GM21528 (cell line): ENCODE results near the gene RHBDL2.
"Not testable (repeated sequence)": the region's sequence is repeated elsewhere in the genome, so short reads cannot be mapped to it uniquely, and the experiment has no call there.

Source experiments
- ATAC-seq: cut with Tn5 transposase; IDR thresholded peaks from one replicate; pipeline ENCODE4 v1.9.1; 2021; ENCODE audit warnings: mild to moderate bottlenecking, moderate library complexity; ENCODE audit not compliant: unreplicated experiment, low FRiP score

The RHBDL2 gene

DNA sequence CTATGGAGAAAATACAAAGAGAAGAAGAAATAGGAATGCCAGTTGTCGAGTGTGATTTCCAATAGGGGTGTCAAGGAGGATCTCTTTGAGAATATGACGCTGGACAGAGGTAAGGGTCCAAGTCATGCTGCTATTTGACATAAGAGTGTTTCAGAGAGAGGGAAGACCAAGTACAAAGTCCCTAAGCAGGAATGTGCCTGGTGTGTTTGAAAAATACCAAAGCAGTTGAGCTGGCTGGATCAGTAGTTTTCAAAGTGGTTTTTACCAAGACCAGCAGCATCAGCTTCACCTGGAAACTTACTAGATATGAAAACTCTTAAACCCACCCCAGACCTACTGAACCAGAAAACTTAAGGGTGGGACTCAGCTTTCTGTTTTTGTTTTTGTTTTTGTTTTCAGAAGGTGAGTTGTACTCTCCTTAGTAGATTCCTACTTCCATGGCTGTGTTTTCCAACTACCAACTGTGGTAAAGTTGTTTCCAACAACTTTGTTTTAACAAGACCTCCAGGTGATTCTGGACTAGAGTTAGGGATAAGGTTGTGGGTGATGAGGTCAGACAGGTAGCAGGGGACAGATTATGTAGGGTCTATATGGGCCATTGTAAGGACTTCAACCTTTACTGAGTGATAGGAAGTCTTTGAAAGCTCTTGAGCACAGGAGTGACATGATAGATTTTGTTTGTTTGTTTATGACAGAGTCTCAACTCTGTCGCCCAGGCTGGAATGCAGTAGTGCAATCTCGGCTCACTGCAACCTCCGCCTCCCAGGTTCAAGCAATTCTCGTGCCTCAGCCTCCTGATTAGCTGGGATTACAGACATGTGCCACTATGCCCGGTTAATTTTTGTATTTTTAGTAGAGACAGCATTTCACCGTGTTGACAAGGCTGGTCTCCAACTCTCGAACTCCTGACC, 53.0 kb downstream of the RHBDL2 start:
- no peak for ATAC-seq

DNA sequence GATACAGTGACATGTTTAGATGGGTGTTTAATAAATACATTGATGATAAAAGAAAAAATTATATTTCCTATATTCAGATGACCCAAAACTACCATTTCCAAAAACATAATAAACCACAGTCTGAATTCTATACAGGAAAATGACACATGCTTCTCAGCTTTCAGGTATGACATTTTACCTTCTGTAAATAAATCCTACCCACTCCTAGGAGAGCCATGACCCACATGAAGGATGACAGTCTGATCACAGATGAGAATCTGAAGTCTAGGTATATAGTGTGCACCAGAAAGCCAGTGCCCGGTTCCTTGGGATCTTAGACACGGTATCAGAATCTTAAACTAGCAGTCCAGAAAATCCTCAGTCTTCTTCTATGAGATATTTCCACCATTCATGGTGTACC, 56.5 kb downstream of the RHBDL2 start:
- ATAC-seq = no peak

DNA sequence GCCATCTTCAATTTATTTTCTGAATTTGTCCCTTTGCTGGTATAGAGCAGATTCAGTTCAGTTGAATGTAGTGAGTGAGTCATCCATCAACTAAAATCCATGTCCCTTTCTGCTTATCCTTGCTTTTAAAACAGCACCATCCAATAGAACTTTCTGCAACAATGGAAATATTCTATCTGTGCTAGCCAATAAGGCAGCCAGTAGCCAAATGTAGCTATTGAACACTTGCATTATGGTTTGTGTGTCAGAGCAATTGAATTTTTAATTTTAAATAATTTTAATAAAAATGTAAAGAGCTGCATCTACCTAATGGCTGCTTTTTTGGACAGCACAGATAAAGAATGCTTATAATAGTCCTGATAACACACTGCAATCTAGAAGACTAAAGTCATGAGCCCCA, 60.1 kb downstream of the RHBDL2 start, which contains the start of gene GJA9:
GJA9 (minus strand) TSS at position 101 of the 400 bp plus-strand sequence. CDS start 5,489 bp downstream, outside the sequence.
- ATAC-seq = no peak

DNA sequence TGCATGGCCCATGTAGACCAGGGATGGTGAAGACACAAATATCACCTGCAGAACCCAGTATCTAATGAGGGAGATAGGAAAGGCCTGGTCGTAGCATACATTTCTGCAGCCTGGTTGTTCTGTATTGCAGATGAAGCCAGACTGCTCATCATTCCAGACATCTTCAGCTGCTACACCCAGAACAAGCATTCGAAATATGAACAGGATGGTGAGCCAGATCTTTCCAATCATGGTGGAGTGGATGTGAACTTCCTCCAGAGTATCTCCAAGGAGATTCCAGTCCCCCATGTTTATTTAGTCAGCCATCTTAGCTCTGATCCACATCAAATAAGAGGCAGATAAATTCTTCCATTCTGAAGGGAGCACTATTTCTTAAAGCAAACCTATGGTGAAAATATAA, 65.8 kb downstream of the RHBDL2 start:
- ATAC-seq = no peak

DNA sequence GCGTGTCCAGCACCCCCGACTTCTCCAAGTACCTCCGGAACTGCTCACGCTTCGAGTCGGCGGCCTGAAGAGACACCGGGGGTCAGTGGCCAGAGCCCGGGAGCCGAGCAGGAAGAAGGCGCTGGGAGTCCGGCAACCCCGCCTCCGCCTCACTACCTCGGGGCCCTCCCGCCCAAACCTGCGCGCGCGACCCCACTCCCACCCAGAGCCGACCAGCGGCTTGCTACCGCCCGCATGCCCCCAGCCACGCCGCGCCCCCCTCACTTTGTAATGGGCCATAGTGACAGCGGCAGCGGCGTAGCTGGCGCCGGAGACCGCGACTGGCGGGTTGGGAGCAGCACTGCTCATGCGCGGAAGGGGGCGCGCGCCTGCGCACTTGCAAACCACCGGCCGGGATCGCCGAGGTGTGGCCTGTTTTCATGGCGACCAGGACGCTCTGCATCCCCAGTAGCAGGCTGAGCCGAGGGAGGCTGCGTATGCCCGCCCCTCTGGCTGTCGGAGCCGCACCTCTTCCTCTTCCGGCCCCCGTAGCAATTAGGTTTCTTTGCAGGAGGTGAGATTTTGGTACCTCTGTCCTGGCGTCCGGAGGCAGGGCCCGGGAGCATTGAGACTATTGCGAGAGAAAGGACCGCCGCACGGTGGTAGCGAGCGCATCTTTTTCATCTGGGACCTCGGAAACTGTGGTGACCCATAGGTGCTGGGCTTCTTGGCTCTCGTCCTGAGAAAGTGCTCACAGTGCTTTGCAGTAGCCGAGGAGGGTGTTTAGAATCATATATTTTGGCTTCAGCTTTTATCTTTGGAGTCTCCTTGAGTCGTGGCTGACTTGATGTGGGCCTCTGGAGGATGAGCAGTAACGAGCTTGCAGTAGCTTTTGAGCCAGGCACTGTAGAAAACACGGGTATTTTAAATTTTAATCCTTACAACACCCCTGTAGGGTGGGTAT, 68.3 kb downstream of the RHBDL2 start, which contains the start of gene MYCBP:
MYCBP (minus strand) TSS at position 322 of the 943 bp plus-strand sequence; CDS start at position 279, 43 bp downstream.
- ATAC-seq = peak; percentile 91

DNA sequence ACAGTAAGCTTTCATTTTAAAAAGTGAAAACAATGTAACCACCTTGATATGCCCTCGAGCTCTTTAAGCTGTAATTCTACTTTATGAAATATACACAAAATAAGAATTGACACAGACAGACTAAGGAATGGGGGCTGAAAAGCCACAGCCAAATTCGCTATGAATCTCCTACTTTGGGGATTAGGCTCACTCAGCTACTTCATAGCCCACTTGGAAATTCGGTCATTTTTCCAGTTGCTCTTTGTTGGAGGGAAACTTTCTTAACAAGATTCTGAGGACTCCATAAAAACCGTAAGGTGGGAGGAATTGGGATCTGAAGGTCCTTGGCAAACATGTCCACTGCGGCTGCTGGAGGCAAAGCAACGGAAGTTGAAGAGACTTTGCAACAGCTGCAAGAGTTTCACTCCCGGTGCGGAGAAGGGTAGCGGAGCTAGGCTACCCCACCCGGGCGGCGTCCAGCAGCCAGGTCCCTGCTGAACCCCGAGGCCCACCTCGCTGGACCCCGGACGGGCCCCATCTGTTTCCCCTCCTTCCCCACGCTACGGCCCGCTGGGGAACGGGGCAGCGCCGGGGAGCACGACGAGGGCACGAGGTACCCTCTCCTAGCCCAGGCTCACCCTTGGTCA, 69.1 kb downstream of the RHBDL2 start:
- ATAC-seq = peak; percentile 29

DNA sequence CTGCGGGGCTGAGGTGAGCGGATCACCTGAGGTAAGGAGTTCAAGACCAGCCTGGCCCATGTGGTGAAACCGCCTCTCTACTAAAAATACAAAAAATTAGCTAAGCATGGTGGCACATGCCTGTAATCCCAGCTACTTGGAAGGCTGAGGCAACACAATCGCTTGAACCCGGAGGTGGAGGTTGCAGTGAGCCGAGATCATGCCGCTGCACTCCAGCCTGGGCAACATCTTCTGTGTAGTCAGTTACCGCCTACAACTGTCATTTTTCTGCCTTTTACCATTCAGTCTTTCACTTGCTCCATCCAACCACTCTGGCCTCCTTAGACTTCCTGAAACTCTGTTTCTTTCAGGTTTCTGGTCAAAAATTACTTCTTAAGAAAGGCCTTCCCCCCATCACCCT, 70.6 kb downstream of the RHBDL2 start:
- no peak for ATAC-seq

DNA sequence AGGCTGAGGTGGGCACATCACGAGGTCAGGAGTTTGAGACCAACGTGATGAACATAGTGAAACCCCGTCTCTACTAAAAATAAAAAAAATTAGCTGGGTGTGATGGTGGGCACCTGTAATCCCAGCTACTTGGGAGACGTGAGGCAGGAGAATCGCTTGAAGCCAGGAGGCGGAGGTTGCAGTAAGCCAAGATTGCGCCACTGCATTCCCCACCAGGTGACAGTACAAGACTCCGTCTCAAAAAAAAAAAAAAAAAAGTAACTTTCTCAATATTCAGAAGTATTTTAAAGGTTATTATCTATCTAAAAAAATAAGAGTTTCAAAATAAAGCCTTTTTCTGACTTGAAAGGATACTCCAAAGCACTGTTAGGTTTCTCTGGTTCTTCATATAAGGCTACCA, 74.4 kb downstream of the RHBDL2 start:
- no peak for ATAC-seq

DNA sequence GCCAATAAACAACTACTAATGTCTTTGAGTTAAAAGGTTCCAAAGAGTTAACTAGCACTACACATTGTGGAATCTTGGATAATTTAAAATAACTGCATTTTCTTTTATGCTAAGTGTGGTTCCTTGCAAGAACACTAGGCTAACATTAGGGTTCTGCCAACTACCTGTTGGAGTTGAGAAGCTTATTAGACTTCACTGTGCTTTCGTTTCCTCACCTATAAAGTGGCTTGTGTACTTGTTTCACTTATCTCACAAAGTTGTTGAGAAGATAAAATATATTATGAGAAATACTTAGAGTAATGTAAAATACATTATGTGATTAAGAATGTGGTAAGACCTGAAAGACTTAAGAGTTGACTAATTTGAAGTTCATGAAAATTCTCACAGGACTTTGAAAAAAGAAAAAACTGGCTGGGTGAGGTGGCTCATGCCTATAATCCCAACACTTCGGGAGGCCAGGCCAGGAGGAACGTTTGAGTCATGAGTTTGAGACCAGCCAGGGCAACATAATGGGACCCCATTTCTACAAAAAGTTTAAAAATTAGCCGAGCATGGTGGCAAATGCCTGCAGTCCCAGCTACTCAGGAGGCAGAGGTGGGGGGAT, 76.4 kb downstream of the RHBDL2 start:
- ATAC-seq = no peak

DNA sequence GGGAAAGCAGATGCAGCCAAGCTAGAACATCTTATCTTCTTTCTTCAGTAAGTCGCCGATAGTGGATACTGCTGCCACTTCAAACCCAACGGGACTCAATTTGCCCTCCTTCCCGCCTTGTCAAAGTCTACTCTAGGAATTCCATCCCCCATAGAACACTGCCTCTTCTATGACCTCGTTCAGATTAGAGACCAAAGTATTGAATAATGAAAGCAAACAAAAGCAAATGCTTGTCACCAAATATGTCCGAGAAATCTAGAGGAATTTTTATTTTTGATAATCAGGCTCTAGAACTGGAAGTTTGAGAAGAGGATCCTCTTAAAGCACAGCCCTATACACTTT, 81.2 kb downstream of the RHBDL2 start:
- no peak for ATAC-seq

DNA sequence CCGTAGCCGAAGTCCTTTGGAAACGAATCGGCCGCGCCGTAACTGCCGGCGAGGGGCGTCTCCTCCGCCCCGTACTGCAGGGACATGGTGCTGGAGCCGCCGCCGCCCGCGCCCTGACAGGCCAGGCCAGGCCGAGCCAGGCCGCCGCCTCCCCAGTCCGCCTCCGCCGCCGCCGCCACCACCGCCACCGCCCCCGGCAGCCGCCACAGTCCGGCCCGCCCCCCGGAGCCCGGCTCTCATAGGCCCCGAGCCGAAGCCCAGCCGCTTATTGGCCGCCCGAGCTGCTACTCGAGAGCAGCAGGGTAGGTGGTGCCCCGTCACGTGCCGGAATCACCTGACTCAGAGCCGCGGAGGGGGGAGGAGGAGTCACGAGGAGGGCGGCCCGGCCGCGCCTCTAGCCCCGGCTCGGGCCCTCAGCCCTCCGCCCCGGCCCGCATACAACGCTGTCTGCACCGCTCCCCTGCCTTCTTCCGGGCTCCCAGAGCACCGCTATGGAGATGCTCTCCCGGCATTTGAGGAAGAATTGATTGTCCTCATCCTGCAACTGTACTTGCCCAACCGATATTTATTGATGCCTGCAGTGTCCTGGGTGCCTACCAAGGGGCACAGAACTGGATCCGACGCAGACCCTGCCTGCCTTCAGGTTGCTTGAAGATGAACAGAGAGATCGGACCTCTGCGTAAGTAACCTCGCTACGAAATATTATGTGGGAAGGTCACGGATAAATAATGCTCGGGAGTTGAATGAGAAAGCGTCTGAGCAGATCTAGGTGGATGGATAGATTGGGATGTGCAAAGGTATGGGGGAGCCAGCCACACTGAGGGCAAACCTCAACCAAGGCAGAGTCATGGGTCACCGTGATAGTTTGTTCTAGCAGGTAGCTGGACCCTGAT, 81.8 kb downstream of the RHBDL2 start, which contains the start of gene RRAGC:
RRAGC (minus strand) TSS at position 212 of the 893 bp plus-strand sequence; CDS start at position 86, 126 bp downstream.
- peak; percentile 85 for ATAC-seq

DNA sequence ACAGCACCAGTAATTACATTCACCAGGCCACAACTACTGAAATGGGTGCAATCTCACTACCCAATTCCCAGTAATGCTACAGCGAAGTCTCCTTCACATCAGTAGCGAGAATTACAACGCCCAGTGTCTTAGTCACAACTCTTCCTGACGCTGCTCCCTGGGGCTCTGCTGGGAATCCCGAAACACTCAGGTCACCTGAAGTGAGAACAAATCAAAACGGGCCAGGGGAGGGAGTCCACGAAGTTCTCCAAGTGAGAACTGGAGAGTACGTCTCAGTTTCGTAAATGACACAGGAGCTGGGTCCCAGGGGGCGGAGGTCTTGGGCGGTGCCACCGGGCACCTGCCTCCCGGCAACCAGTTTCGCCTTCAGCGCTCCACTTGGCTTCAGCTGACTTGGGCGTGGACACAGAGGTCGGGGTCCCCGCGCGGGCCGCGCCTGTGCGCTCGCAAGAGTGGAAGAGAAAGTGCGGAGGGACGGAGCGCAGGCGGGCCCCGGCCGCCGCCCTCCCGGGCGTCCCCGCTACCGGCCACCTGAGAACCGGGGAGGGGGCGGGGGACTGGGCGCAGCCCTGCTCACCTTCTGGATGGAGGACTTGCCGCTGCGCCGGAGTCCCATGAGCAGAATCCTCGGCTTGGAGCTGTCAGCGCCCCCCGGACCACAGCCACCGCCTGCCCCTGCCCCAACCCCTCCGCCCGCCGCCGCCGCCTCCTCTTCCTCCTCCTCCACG, 82.6 kb downstream of the RHBDL2 start:
- ATAC-seq = peak; percentile 33

DNA sequence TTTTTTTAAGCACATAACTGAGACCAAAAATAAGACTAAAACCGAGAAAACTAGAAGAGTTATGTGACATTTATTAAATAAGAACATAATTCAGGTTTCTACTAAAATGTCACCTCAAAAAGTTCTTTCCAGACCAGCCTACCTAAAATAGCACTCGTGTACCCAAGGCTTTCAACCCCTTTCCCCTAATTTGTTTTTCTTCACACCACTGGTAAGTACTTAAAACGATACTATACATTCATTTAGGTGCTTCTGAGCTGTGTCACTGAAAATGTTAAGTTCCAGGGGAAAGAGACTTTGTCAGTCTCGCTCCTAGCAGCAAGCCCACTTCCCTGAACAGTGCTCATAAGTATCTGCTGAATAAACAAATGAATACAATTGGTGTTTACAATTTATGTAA, 88.8 kb downstream of the RHBDL2 start:
- no peak for ATAC-seq

DNA sequence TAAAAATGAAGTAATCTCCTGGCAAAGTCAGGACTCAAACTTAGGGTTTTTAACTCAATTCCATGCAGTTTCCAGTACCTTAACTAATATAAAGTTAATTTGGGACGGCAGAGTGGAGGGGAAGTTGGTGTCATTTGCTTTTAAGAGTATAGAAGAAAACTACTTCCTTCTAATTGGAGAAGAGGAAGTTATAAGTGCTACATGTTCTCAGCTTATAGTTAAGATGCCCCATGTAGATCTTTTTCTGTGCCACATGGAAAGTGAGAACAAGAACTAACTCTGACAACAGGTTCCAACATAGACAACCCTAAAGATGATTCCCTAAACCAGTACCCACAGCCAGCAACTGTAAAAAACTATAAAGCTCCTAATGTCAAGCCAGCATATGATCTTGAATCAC, 93.6 kb downstream of the RHBDL2 start:
- no peak for ATAC-seq

DNA sequence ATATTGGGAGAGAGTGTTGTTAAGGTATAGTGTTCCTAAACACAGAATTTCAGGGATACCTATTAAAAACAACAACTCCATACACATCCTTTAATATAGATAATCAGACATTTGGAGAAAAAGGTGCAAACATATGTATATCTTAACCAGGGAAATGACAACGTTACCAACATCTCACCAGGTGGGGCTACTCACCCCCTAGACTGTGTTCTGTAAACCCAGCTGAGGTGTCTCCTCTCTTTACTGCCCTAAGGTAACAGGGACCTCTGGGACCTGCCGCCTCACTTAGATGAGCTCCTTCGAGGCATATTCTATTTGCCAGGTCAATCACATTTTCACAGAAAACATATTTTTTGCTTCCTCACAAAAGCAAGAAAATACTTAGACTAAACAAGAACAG, 95.4 kb downstream of the RHBDL2 start:
- no peak for ATAC-seq

DNA sequence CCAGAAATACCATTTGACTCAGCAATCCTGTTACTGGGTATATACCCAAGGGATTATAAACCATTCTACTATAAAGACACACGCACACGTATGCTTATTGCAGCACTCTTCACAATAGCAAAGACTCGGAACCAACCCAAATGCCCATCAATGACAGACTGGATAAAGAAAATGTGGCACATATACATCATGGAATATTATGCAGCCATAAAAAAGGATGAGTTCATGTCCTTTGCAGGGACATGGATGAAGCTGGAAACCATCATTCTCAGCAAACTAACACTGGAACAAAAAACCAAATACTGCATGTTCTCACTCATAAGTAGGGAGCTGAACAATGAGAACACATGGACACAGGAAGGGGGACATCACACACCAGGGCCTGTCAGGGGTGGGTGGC, 96.5 kb downstream of the RHBDL2 start:
- ATAC-seq = not testable (repeated sequence)

DNA sequence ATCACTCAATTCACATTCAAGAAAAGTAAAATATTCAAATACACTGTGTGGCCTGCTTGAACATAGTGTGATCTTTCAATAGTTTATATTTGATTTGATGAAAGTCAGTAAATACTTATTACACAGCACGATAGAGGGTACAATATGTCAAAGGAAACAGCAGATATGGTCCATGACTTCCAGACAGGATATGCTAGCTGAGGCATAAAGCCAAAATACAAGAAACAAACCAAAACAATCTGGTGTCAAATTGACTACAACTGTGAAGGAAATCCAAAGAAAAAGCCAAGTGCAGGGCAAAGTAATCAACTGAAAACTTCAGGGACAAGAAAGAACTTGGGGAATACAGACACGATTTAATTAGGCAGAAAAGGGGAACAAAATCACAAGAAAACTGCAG, 101.3 kb downstream of the RHBDL2 start:
- ATAC-seq = no peak

DNA sequence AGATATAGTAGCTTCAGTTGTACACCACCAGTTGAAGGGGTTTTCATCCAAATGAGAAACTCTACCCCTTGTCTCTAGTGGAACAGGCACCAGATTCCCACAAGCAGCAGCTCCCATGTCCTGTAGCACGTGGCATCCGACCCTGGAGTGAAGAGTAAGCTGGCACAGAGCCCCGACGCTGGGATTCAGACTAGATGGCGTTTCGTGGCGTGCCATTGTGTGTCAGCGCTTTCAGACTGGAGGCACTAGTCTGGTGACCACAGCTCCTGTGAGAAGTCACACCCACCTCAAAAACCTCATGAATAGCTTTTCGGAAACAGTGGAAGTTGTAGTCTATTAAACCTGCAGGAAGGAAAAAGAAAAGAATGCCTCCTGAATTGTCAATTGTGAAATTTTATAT, 102.3 kb downstream of the RHBDL2 start:
- ATAC-seq = no peak

DNA sequence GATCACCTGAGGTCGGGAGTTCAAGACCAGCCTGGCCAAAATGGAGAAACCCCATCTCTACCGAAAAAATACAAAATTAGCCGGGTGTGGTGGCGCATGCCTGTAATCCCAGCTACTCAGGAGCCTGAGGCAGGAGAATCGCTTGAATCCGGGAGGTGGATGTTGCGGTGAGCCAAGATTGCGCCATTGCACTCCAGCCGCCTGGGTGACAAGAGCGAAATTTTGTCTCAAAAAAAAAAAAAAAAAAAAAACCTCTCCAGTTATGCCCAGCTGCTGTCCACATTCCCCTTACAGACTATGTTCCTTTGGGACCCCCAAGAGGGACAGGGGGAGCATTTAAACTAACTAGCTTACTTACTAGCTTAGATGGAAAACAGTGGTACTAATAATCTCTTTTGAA, 105.3 kb downstream of the RHBDL2 start:
- not testable (repeated sequence) for ATAC-seq
